ENCODE data around the gene ZNF488.

- TF ChIP-seq EP300 (IDR thresholded peaks at IDR 0.05): no peak
- TF ChIP-seq CTCF (IDR thresholded peaks at IDR 0.05): no peak
Measured at GRCh38 chr10:47350671-47351640, 33.1 kb downstream of the ZNF488 start.
